Head of caudate nucleus (tissue), 42 donors: ENCODE measurements around the gene MAP3K4.
A peak's percentile ranks its signal among the peaks of the same experiment; 100 is the strongest.

Experiments
- DNase-seq, 42 donors: peaks; one replicate each; pipeline versions ENCODE4 v3.0.0 to v3.0.0-alpha.2; 2020 to 2021; ENCODE audit warnings: mixed read lengths in 7 of 42
- intact Hi-C: fragments of 100-400 bp; cut with DNase I; formaldehyde crosslinking; loops from one replicate; pipeline ENCODE4 v1.15.0; 2022

The MAP3K4 gene

DNA sequence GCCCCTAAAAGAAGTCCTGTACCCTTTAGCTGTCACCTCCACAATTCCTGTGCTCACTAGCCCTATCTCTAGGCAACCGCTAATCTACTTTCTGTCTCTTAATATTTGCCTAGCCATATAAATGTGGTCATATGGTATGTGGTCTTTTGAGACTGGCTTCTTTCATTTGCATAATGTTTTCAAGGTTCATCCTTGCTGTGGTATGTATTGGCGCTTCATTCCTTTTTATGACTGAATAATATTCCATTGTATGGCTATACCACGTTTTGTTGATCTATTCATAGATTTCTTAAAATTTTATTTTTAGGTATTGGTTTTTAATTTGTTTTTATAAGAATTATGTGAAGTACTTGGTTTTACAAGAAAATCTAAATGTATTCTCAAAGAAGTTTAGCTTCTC, 70.0 kb downstream of the MAP3K4 start:
- intact Hi-C loops, result no loop called here
- DNase-seq, result no peak

DNA sequence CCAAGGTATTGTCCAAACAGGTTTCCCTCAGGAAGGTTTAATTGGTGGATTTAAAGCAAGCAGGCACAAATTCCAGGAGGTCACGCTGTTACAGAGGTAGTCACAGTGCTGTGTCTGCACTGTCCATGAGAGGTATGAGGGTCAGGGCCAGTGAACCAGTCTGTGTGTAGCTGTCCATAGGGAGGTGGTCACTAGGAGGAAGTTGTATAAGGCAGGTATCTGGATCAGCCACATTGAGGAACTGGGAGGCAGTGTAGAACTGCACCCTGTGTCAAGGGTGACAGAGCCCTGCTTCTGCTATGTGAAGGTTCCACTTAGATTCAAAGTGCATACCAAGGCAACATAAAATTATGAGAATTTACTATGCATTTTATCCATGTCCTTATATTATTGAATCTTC, 73.3 kb downstream of the MAP3K4 start:
- intact Hi-C loops, result no loop called here
- DNase-seq, result no peak

DNA sequence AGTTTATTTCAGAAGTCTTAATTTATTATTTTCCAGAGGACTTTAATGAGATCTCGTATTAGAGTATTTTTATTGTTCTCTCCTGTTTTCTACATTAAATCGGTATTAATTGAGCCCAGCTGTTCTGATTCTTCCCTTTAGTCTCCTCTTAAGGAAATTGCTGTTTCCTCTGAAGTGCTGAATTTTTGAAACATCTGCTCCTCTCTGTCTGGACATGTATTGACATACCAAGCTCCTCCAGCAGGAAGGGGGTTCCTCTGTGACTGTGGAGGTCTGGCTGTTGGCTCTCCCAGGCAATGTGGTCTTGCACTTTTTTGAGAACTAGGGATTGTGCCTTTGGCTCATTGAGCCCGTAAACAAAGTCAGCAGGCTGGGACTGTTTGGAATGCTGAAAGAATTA, 74.9 kb downstream of the MAP3K4 start:
- intact Hi-C loops, result no loop called here
- DNase-seq, result no peak

DNA sequence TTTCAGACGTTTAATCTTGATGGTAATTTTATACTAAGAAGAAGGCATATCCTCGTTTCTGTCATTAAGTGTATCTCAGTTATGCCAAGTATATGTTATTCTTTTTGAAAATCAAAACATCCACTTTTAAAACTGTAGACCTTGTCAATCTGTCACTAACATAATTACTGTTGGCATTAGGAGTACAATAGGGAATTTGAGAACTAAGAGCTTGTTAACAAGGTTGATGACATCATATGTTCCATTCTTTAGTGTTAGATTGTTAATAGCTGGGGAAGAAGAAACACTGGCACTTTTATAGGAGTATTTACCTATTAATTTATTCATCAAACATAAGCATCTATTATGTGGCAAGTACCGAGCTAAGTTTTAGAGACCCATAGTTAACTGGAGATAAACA, 76.2 kb downstream of the MAP3K4 start:
- intact Hi-C loops, result no loop called here
- DNase-seq, result no peak

DNA sequence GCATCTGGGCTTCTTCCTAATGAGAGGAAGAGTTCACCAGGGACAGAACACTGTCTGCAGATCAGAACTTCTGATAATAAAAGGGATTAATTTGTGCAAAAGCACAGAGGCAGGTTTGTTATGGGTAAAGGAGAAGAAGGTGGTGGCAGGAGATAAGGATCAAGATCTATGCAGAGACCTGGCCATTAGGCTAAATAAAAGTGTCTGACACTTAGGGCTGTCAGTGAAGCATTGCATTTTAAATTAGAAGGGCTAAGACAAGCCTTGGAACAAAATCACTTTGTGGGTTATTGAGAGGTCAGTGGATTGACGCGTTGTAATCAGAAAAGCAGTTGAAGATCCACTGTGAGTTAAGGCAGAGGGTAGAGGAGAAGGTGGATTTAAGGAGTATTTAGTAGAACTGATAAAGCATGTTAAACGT, 76.8 kb downstream of the MAP3K4 start:
- no peak for DNase-seq
- intact Hi-C loops, result no loop called here

DNA sequence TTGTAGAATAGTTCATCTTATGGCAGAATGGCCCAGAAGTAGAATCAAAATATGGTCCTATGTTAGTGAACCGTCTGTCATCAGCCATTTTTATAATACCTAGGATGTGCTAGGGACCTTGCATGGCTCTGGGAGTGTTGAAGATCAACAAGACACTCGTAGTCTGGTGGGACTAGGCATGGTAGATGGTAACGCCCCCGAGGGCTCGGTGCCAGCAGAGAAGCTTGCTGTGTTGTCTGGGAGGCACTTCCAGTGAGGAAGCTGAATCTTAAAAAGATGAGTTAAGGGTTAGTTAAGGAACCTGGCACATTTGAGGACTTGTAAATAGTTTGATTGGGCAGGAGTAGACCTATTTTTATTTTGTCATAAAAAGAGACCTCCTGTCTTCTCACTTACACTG, 82.4 kb downstream of the MAP3K4 start:
- DNase-seq, result no peak
- intact Hi-C loops, result no loop called here

DNA sequence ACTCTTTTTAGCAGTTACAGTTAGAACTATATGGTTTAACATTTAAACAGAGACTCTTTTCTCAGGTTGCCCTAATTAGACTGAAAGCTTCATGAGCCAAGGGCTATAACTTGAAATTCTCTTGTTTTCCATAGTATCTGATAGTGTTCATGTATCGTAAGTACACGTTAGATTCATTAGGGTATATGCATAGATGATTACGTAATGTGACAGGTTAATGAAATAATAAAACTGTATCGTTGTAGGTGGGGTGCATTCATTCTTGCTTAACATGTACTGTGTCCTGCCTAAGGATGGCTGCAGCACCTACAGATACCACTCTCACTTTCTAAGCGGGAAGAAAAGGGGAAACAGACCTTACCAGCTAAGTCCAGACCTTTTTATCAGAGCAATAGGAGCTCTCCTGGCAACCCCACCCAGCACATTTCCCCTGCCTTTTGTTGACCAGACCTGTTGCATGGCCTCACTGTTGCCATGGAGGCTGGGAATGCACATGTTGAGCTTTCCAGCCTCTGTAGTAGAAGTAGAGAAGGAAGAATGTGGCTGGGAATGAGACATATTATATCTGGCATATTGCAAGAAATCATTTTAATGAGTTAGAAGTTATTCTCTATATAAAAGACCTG, 83.0 kb downstream of the MAP3K4 start:
- DNase-seq, result no peak
- intact Hi-C loops, result no loop called here

DNA sequence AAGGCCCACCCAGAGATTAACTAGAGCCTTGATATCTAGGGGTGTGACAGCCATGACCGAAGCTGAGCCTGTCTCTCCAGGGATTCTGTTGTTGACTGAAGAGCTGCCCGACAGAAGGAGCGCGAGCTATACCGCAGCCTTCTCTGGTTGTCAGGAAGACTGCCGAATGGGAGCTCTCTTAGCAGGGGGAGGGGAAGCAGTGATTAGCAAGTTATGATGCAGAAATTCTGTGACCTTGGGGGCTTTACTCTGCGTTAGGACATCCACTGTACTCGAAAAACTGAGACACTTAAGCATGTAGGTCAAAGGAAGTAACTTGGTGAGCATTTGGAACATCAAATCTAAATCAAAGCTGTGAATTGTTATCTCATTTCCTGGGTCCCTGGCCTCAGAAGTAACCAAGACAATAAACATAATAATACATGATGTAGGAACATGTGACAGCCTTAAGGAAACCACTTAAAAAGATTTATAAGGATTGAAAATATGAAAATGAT, 84.7 kb downstream of the MAP3K4 start:
- DNase-seq, result no peak
- intact Hi-C loops, result no loop called here

DNA sequence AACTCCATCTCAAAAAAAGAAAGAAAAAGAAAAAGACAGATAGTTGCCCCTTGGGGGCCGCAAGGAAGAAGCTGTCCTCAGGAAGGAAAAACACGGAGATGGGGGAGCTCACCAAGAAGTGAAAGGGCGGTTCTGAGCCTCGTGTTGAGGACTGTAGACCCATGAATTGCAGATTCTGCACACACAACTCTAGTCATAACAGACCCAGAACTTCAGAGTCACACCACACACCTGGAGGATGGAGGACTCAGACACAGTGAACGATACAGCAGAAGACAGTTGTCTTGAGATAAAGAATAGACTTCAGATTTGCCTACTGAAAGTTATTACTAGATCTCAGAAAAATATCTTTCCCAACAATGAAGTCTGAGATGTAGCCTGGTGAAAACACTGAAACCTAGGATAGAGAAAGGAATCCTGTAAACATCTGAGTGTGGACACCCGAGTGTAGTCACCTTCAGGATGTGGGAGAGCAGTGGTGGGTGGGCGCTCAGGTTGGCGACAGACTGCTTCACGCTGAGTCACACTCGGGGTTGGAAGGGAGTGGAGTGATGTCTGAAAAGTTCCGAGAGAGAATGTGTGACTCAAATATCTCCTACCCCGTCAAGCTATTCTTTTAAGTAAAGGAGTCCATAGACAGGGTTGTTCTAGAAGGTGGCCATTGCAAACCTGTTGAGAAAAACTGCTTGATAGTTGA, 88.1 kb downstream of the MAP3K4 start:
- intact Hi-C loops, result no loop called here
- peak in 39 of 42 donors; percentile 11 to 86 (median 49) for DNase-seq

DNA sequence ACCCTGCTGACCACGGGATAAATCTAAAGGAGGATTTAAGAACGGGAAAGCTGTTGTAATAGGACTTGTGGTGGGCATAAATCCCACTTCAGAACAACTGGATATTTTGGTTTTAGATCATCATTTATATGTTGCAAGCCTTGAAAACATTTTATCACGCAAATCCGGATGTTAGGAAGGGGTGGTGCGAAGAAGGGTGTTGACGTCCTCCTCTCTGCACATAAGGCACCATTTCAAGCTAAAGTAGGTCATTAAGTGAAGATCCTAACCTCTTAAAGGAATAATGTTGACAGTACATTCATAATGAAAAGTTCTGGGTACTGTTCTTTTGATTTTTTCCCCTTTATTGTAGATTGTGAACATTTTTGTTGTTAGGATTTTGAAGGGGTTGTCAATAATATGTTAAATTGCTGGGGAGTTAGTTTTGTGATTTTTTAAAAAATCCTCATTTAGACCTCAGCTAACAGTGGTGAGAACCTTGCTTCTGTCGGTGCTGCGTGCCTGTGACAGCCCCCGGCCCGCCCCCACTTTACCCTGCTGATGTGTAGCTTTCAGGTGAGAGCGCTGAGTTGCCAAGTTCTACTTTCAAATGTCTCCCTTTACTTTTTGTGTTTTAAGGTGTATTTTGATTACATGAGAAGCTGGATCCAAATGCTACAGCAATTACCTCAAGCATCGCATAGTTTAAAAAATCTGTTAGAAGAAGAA, 88.8 kb downstream of the MAP3K4 start:
- peak in 38 of 42 donors; percentile 23 to 80 (median 51) for DNase-seq
- intact Hi-C loops, result no loop called here

DNA sequence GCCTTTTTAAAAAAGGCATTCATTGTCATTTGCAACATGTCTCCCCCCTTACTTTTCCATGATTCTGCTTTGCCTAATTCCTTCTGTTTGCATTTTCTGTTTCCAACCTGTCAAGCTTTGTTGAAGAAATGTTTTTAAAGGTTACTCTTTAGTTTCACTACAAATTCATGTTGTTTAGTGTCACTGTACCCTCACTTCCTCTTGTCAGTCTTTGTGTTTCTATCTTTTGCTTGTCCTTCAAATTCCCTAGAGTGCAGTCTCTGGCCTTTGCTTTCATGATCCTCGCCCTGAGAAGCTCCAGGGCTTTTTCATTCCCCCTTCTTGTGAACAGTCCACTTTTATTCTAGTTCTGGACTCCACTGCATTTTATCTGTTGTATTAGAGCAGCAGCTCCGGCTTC, 90.6 kb downstream of the MAP3K4 start:
- intact Hi-C loops, result no loop called here
- no peak for DNase-seq

DNA sequence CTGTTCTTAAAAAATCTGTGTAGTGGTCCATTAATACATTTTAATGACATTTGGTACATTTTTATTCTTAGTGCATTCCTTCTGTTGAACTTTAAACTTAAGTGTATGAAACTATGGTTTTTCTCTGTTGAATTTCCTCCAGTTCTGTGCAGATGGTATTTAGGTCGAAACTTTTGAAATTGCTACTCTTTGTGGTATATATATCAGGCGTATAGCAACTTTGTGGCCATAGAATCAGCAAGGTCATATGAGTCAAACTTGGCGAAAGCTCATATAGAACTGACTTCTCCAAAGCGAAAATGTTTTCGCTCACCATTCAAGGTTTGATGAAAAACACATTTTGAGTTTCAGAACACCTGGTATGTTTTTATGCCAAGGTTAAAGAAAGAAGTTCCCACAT, 93.7 kb downstream of the MAP3K4 start:
- no peak for DNase-seq
- intact Hi-C loops, result no loop called here

DNA sequence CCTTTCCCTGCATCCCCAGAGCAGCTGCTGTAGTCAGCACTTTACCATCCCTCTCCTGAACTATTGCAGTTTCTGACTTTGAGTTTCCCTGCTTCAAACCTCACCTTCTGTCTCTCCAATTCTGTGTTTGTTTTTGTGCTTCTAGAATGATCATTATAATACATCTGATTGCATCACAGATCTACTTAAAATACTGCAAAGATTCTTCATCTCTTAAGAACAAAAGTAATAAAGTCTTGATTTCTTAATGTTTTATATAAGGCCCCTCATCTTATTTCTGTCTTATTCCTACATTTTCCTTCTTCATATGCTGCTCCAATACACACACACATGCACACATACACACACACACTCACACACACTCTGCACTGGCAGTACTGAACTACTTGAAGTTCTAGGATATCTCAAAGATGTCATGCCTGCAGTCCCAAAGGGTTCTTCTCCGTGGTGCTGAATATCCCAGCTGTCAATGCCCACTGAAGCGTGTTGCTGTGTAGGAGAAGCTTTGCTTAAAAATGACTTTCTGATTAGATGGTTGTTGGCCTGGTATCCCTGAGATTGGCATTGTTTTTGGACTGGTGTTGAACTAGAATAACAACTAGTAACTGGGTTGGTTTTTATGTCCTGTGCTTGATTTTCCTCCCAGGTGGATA, 97.2 kb downstream of the MAP3K4 start:
- intact Hi-C loops, result no loop called here
- no peak for DNase-seq

DNA sequence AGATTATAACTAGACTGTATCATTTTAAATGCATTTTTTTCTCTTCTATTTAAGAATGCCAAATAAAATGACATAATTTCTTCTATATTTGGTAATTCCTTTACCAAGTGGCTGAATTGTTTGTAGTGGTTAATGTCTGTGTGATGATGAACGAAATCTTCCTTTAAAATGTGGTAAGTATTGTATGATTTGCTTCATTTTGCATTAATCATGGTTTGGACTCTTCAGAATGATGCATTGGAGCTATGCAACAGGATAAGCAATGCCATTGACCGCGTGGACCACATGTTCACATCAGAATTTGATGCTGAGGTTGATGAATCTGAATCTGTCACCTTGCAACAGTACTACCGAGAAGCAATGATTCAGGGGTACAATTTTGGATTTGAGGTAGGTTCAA, 99.6 kb downstream of the MAP3K4 start:
- intact Hi-C loops, result no loop called here
- no peak for DNase-seq

DNA sequence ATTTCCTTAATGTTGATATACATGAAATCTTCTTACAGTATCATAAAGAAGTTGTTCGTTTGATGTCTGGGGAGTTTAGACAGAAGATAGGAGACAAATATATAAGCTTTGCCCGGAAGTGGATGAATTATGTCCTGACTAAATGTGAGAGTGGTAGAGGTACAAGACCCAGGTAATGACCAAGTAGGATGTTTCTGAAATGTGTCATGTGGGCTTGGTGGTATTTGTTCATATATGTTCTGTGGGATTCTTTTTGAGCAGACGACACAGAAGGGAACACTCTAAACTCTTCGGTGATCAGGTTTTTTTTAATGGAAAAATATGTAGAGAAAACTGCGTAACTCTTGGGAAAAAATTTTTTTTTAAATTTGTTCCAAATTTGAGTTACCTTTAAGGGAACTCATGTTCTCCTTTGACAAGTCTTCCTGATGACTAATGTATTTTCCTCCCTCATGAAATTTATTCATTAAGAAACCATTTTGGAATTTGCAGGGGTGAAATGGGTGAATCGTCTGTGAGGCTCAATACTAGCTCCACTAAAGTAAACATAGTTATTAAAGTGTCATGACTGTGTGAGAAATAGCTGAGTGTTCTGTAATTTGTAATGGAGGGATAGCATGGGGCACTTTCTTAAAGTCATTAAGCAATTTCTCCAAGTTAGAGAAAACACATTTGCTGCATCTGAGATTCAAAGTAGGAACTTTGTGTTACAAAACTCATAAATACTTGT, 100.6 kb downstream of the MAP3K4 start:
- intact Hi-C loops, result no loop called here
- no peak for DNase-seq

DNA sequence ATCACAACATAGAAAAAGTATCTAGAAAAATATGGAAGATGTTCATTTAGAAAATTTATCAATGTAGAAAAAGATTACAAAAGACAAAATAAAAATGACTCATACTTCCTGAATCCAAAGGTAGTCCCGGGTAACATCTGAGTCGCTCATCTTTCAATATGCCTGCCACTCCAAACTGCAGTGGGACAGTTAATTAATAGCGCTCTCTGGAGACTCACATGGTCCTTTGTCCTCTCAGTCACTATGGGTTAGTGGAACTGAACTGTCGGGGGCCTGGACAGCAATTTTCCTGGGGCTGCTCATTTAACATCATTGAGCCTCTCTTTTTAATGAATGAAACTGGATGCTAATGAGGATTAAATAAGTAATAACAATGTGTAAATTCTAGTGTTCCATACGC, 103.4 kb downstream of the MAP3K4 start:
- intact Hi-C loops, result no loop called here
- no peak for DNase-seq

DNA sequence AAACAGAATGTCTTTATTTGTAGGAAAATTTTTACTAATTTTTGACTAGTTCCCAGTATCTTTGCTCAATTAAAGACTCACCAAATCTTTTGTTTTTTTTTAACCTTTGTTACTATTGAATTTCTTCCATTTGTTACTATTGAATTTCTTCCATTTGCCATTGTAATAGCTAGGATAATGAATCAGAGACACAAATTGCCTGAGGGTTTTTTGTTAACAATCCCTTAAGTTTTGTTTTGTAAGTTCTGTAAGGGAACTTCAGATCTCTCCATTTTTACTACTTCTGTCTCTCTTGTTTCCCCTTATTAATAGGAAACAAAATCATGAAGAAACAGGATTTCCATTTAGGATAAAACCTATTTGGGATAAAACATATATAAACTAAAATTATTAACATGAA, 104.3 kb downstream of the MAP3K4 start:
- intact Hi-C loops, result no loop called here
- DNase-seq, result no peak

DNA sequence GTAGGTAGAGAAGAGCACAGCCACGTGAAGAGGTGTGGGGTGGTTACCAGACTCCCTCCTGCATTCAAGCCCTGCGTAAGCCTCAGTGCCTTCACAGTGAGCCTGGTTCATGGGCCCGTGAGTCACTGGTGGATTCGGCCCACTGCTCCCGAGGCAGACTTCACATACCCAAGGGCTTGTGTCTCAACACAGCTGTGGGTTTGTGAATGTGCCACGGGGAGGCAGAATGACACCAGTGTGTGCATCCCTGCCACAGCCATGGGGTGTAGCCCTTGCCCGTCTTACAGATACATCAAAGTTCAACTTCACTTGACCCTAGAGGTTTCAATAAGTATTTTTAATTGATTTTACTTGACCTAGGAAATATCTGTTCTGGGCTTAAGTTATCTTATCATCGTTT, 108.5 kb downstream of the MAP3K4 start:
- intact Hi-C loops, result loop anchor here (5.0 kb wide), 1 partner anchor 272 kb away; no protein-coding TSS in a partner anchor
- peak in 41 of 42 donors; percentile 25 to 83 (median 64) for DNase-seq

DNA sequence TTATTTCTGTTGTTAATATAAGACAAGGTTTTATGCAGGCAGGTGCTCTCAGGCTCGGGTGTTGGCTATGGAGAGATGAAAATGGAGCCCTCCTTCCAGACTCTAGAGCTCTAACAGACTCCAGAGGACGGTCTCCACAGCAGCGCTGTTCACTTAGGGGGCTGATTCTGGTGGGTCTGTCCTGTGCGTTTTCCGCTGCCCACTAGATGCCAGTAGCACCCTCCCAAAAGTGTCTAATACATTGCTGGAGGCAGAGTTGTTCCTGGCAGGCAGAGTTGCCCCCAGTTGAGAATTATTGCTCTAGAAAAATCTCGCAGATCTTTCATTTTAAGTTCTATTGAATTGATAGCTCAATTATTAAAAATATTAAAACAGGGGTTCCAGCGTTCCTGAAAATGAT, 109.9 kb downstream of the MAP3K4 start:
- DNase-seq, result peak in 35 of 42 donors; percentile 14 to 69 (median 38)
- intact Hi-C loops, result loop anchor here (5.0 kb wide), 1 partner anchor 271 kb away; no protein-coding TSS in a partner anchor
